GM21529 (cell line): Measurements from ENCODE around the gene ZFAND3.
"Not testable (repeated sequence)": the region's sequence is repeated elsewhere in the genome, so short reads cannot be mapped to it uniquely, and the experiment has no call there.

Experiments
- ATAC-seq: cut with Tn5 transposase; IDR thresholded peaks from one replicate; pipeline ENCODE4 v1.9.1; 2021; ENCODE audit not compliant: unreplicated experiment

ZFAND3 gene

GRCh38 chr6:38116248-38116647 is 296.7 kb downstream of the ZFAND3 start:
- no peak for ATAC-seq

- ATAC-seq, result no peak
Observed at GRCh38 chr6:38117281-38117680, 297.8 kb downstream of the ZFAND3 start.

GRCh38 chr6:38118791-38119365 is 299.4 kb downstream of the ZFAND3 start:
- ATAC-seq, result no peak

- ATAC-seq, result no peak
Observed at GRCh38 chr6:38119516-38119915, 300.0 kb downstream of the ZFAND3 start.

GRCh38 chr6:38124224-38124926 is 304.8 kb downstream of the ZFAND3 start:
- ATAC-seq, result not testable (repeated sequence)

- ATAC-seq, result no peak
Observed at GRCh38 chr6:38127284-38127683, 307.8 kb downstream of the ZFAND3 start.

GRCh38 chr6:38131527-38131965 is 312.0 kb downstream of the ZFAND3 start:
- ATAC-seq, result no peak

GRCh38 chr6:38133932-38134703 is 314.6 kb downstream of the ZFAND3 start:
- ATAC-seq, result no peak

- ATAC-seq, result no peak
Observed at GRCh38 chr6:38134704-38135088, 315.2 kb downstream of the ZFAND3 start.

- ATAC-seq, result no peak
Observed at GRCh38 chr6:38136547-38136946, 317.0 kb downstream of the ZFAND3 start.

GRCh38 chr6:38137608-38138265 is 318.2 kb downstream of the ZFAND3 start:
- ATAC-seq, result no peak

GRCh38 chr6:38138374-38138773 is 318.8 kb downstream of the ZFAND3 start:
- ATAC-seq, result no peak

- ATAC-seq, result no peak
Observed at GRCh38 chr6:38141085-38141484, 321.6 kb downstream of the ZFAND3 start.

- ATAC-seq, result no peak
Observed at GRCh38 chr6:38141716-38142115, 322.2 kb downstream of the ZFAND3 start.

GRCh38 chr6:38142178-38142902 is 322.8 kb downstream of the ZFAND3 start:
- ATAC-seq, result no peak

- ATAC-seq, result no peak
Observed at GRCh38 chr6:38143191-38144150, 323.9 kb downstream of the ZFAND3 start.

GRCh38 chr6:38144365-38144945 is 324.9 kb downstream of the ZFAND3 start:
- no peak for ATAC-seq

GRCh38 chr6:38146021-38146733 is 326.6 kb downstream of the ZFAND3 start:
- no peak for ATAC-seq

- no peak for ATAC-seq
Observed at GRCh38 chr6:38146734-38147027, 327.2 kb downstream of the ZFAND3 start.
